H9 (cell line): Measurements from ENCODE around the gene POFUT1. TPM values are rescaled to one million over a fixed set of nuclear protein-coding genes. Genes with fewer than 3 reads are reported as not detected.

Source experiments
- DNase-seq: peaks from one replicate; pipeline ENCODE4 v3.0.0-alpha.2; 2017
- H2AFZ ChIP-seq: one replicate; pipeline ENCODE4 v1.6.1; 2013; ENCODE audit warnings: mild to moderate bottlenecking, low read length, control low read depth, moderate library complexity
- H2AK5ac ChIP-seq: 2 replicates; pipeline ENCODE4 v1.6.1; 2013; ENCODE audit warnings: low read length, control low read depth, mixed read lengths; ENCODE audit not compliant: insufficient read length
- H2BK120ac ChIP-seq: one replicate; pipeline ENCODE4 v1.6.1; 2013; ENCODE audit warnings: low read depth, mild to moderate bottlenecking, low read length, control low read depth, inconsistent platforms; ENCODE audit not compliant: poor library complexity, severe bottlenecking
- H2BK12ac ChIP-seq: 2 replicates; pipeline ENCODE4 v1.6.1; 2013; ENCODE audit warnings: low read length, control low read depth, mixed read lengths, low read depth; ENCODE audit not compliant: insufficient read length
- H2BK15ac ChIP-seq: 2 replicates; pipeline ENCODE4 v1.6.1; 2013; ENCODE audit warnings: low read depth, low read length, control low read depth
- H2BK20ac ChIP-seq: one replicate; pipeline ENCODE4 v1.6.1; 2013; ENCODE audit warnings: low read depth, mild to moderate bottlenecking, low read length, control low read depth, inconsistent platforms; ENCODE audit not compliant: poor library complexity, severe bottlenecking
- H2BK5ac ChIP-seq: 2 replicates; pipeline ENCODE4 v1.6.1; 2013; ENCODE audit warnings: low read length, control low read depth, mixed read lengths; ENCODE audit not compliant: insufficient read length
- H3K14ac ChIP-seq: 2 replicates; pipeline ENCODE4 v1.6.1; 2013; ENCODE audit warnings: low read length, control low read depth; ENCODE audit not compliant: insufficient read depth
- H3K18ac ChIP-seq: 2 replicates; pipeline ENCODE4 v1.6.1; 2013; ENCODE audit warnings: low read depth, mild to moderate bottlenecking, mixed read lengths, low read length, control low read depth; ENCODE audit not compliant: insufficient read length
- H3K23ac ChIP-seq: 2 replicates; pipeline ENCODE4 v1.6.1; 2013; ENCODE audit warnings: low read length, control low read depth, mixed read lengths, low read depth; ENCODE audit not compliant: insufficient read length
- H3K23me2 ChIP-seq: 2 replicates; pipeline ENCODE4 v1.6.1; 2013; ENCODE audit warnings: low read depth, mild to moderate bottlenecking, mixed read lengths, low read length, control low read depth; ENCODE audit not compliant: insufficient read length, poor library complexity, severe bottlenecking
- H3K27ac ChIP-seq: 2 replicates; pipeline ENCODE4 v1.5.1; 2013; ENCODE audit warnings: low read length, control low read depth, mixed read lengths, low read depth; ENCODE audit not compliant: insufficient read length
- H3K27me3 ChIP-seq: 2 replicates; pipeline ENCODE4 v1.6.1; 2013; ENCODE audit warnings: low read length, control low read depth, inconsistent platforms; ENCODE audit not compliant: insufficient read depth
- H3K4ac ChIP-seq: 2 replicates; pipeline ENCODE4 v1.6.1; 2013; ENCODE audit warnings: low read depth, mild to moderate bottlenecking, control low read depth, inconsistent platforms, low read length, moderate library complexity
- H3K4me1 ChIP-seq: 2 replicates; pipeline ENCODE4 v1.6.1; 2013; ENCODE audit warnings: low read length, control low read depth, inconsistent platforms; ENCODE audit not compliant: insufficient read depth
- H3K4me2 ChIP-seq: 2 replicates; pipeline ENCODE4 v1.6.1; 2013; ENCODE audit warnings: low read length, control low read depth, mixed read lengths; ENCODE audit not compliant: insufficient read length, insufficient read depth
- H3K56ac ChIP-seq: 2 replicates; pipeline ENCODE4 v1.6.1; 2013; ENCODE audit warnings: low read depth, mild to moderate bottlenecking, mixed read lengths, low read length, control low read depth; ENCODE audit not compliant: insufficient read length
- H3K79me1 ChIP-seq: 2 replicates; pipeline ENCODE4 v1.6.1; 2013; ENCODE audit warnings: low read depth, mild to moderate bottlenecking, moderate library complexity, low read length, control low read depth, inconsistent platforms; ENCODE audit not compliant: insufficient read depth, poor library complexity, severe bottlenecking
- H3K79me2 ChIP-seq: 2 replicates; pipeline ENCODE4 v1.6.1; 2013; ENCODE audit warnings: low read length, control low read depth, inconsistent platforms; ENCODE audit not compliant: insufficient read depth
- H3K9ac ChIP-seq: 2 replicates; pipeline ENCODE4 v1.6.1; 2013; ENCODE audit warnings: low read length, control low read depth, mixed read lengths; ENCODE audit not compliant: insufficient read length; ENCODE audit errors: extremely low read depth
- H3K9me3 ChIP-seq: one replicate; pipeline ENCODE4 v1.6.1; 2013; ENCODE audit warnings: low read depth, low read length, inconsistent platforms; ENCODE audit not compliant: control insufficient read depth
- H3T11ph ChIP-seq: one replicate; pipeline ENCODE4 v1.6.1; 2013; ENCODE audit warnings: mild to moderate bottlenecking, low read length, control low read depth, inconsistent platforms
- H4K20me1 ChIP-seq: one replicate; pipeline ENCODE4 v1.6.1; 2013; ENCODE audit not compliant: control insufficient read depth, insufficient read length, insufficient read depth
- H4K5ac ChIP-seq: 2 replicates; pipeline ENCODE4 v1.6.1; 2013; ENCODE audit warnings: low read depth, mild to moderate bottlenecking, mixed read lengths, low read length, control low read depth; ENCODE audit not compliant: insufficient read length
- H4K8ac ChIP-seq: replicated peaks from 2 replicates; pipeline ENCODE4 v1.6.1; 2013; ENCODE audit warnings: low read length, control low read depth, mixed read lengths, low read depth; ENCODE audit not compliant: insufficient read length
- H4K91ac ChIP-seq: 2 replicates; pipeline ENCODE4 v1.6.1; 2013; ENCODE audit warnings: low read depth, mild to moderate bottlenecking, moderate library complexity, mixed read lengths, low read length, control low read depth; ENCODE audit not compliant: insufficient read length
- H3K27ac Mint-ChIP-seq, 3 experiments: 2 replicates in 2 of 3; 3 replicates in 1 of 3; pipeline ENCODE4 v1.8.0; 2020 to 2021; ENCODE audit warnings: mixed read lengths in 3 of 3, mild to moderate bottlenecking in 1 of 3, moderate library complexity in 1 of 3
- H3K27me3 Mint-ChIP-seq: 2 replicates; pipeline ENCODE4 v1.8.0; 2021; ENCODE audit warnings: low read depth, mild to moderate bottlenecking, moderate library complexity, mixed read lengths
- H3K36me3 Mint-ChIP-seq, 3 experiments: 2 replicates in 2 of 3; 3 replicates in 1 of 3; pipeline ENCODE4 v1.8.0; 2020 to 2021; ENCODE audit warnings: low read depth in 3 of 3, mixed read lengths in 3 of 3; ENCODE audit not compliant: insufficient read depth in 1 of 3
- H3K4me1 Mint-ChIP-seq, 2 experiments: 2 replicates each; pipeline ENCODE4 v1.8.0; 2020; ENCODE audit warnings: mixed read lengths in 2 of 2
- H3K4me3 Mint-ChIP-seq, 2 experiments: 2 replicates in 1 of 2; 3 replicates in 1 of 2; pipeline ENCODE4 v1.8.0; 2020 to 2021; ENCODE audit warnings: mild to moderate bottlenecking in 2 of 2, mixed read lengths in 2 of 2, moderate library complexity in 1 of 2
- H3K9me3 Mint-ChIP-seq, 2 experiments: 2 replicates in 1 of 2; 3 replicates in 1 of 2; pipeline ENCODE4 v1.8.0; 2020; ENCODE audit warnings: mild to moderate bottlenecking in 2 of 2, mixed read lengths in 2 of 2, moderate library complexity in 1 of 2
- CTCF ChIP-seq: fragments of 200-600 bp; sonication (generic); conservative IDR thresholded peaks from 3 replicates; pipeline ENCODE4 v1.8.0; 2021; ENCODE audit warnings: antibody characterized with exemption, mild to moderate bottlenecking
- WGBS: extraction: QIAGEN DNeasy Blood & Tissue Kit; methylation state at CpG from one replicate; pipeline ENCODE4 v1.1.7; 2013; ENCODE audit warnings: missing lambda C conversion rate, low lambda C conversion rate, mixed read lengths; ENCODE audit not compliant: insufficient read length; ENCODE audit errors: extremely low coverage; 5-methylcytosine and 5-hydroxymethylcytosine counted together
- total RNA-seq: library from RNA; stranded (reverse); gene quantifications from 2 replicates; pipeline ENCODE4 v1.2.1, GENCODE V29; 2021

Gene POFUT1
- total RNA-seq, 1 experiment from 2014 or later = 41.2 TPM

DNA sequence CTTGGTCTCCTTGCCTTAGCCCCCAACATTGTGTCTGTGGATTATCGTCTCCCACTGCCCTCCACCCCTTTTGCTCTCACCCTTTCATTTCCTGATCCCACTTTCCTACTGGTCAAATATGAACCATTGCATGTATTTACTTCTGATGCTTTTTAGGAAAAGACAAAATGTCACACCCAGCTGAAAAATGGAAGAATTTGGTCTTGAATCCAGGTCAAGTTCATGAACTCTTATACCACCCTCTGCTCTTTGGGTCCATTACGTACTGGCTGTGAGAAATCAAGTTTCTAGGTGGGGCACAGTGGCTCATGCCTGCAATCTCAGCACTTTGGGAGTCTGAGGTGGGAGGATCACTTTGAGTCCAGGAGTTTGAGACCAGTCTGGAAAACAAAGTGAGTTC, 54.0 kb downstream of the POFUT1 start:
- Histone ChIP-seq H3K23me2 (no peaks in the 10 kb centered on the region), H2BK20ac (no peak overlapping the region), H4K8ac (no peak overlapping the region), H3K4me1 (no peaks in the 10 kb centered on the region), H2BK5ac (no peak overlapping the region), H3K9ac (no peak overlapping the region), H2BK15ac (no peak overlapping the region), H2AK5ac (no peak overlapping the region), H3K56ac (no peak overlapping the region), H3T11ph (no peak overlapping the region), H3K79me1 (no peaks in the 10 kb centered on the region), H3K14ac (no peak overlapping the region), H4K5ac (no peak overlapping the region), H3K27me3 (no peaks in the 10 kb centered on the region), H3K4me2 (no peak overlapping the region), H3K23ac (no peak overlapping the region), H2BK120ac (no peak overlapping the region), H3K27ac (no peak overlapping the region), H3K18ac (no peak overlapping the region), H3K4ac (no peak overlapping the region), H3K79me2 (no peaks in the 10 kb centered on the region), H2BK12ac (no peak overlapping the region), H4K91ac (no peak overlapping the region), H4K20me1 (no peaks in the 10 kb centered on the region), H3K9me3 (no peaks in the 10 kb centered on the region), H2AFZ (no peak overlapping the region)
- no peaks in the 10 kb centered on the region for H3K36me3 Mint-ChIP-seq
- peaks cover 3% of the 10 kb centered on the region for H3K27me3 Mint-ChIP-seq
- no peak overlapping the region for H3K27ac Mint-ChIP-seq
- no peak for DNase-seq
- no peak for TF ChIP-seq CTCF
- no peaks in the 10 kb centered on the region for H3K9me3 Mint-ChIP-seq
- no peaks in the 10 kb centered on the region for H3K4me1 Mint-ChIP-seq
- WGBS = no CpG with 5 or more reads among the region's 2 CpGs
- no peak overlapping the region for H3K4me3 Mint-ChIP-seq
